OCI-LY7 (cell line): Measurements from ENCODE around the gene FMN1. TPM values are rescaled to one million over a fixed set of nuclear protein-coding genes. Genes with fewer than 3 reads are reported as not detected.

Source experiments
- BruUV-seq: library from RNA; stranded (reverse); fragments of 400-500 nt; replicated peaks from 2 replicates; lab custom pipeline; 2021; lab: Mats Ljungman, UMichigan
- CTCF ChIA-PET: fragments of 300-600 bp; sonication (Branson Sonifier 250); formaldehyde crosslinking; loops from one replicate; lab custom pipeline; 2022; ENCODE audit warnings: antibody characterized with exemption; ENCODE audit not compliant: unreplicated experiment; lab: Charles Lee
- POLR2A ChIA-PET: fragments of 300-600 bp; sonication (Branson Sonifier 250); formaldehyde crosslinking; loops from one replicate; lab custom pipeline; 2022; ENCODE audit warnings: antibody characterized with exemption; lab: Charles Lee
- DNase-seq: peaks from one replicate; pipeline ENCODE4 v3.0.0-alpha.2; 2015; ENCODE audit warnings: low spot score
- H2AFZ ChIP-seq: fragments of 200-600 bp; sonication (generic), shearing (Covaris generic); 2 replicates; pipeline ENCODE4 v1.6.1; 2014; ENCODE audit warnings: mild to moderate bottlenecking, antibody characterized with exemption, low read length, moderate library complexity
- H3K27ac ChIP-seq: fragments of 200-600 bp; sonication (generic); 2 replicates; pipeline ENCODE4 v1.5.1; 2014; ENCODE audit warnings: mixed run types, low read depth, mild to moderate bottlenecking, moderate library complexity, low read length, inconsistent platforms; ENCODE audit not compliant: poor library complexity, severe bottlenecking
- H3K36me3 ChIP-seq: fragments of 200-600 bp; sonication (generic); 2 replicates; pipeline ENCODE4 v1.6.1; 2014; ENCODE audit warnings: mild to moderate bottlenecking, antibody characterized with exemption, low read length, moderate library complexity, mixed read lengths; ENCODE audit not compliant: insufficient read depth
- H3K4me1 ChIP-seq: fragments of 200-600 bp; sonication (generic); 2 replicates; pipeline ENCODE4 v1.5.1; 2014; ENCODE audit warnings: mild to moderate bottlenecking, low read length; ENCODE audit not compliant: insufficient read depth, poor library complexity, severe bottlenecking
- H3K4me2 ChIP-seq: fragments of 200-600 bp; sonication (generic); 2 replicates; pipeline ENCODE4 v1.6.1; 2014; ENCODE audit warnings: mild to moderate bottlenecking, low read length
- H3K4me3 ChIP-seq: fragments of 200-600 bp; sonication (generic); 2 replicates; pipeline ENCODE4 v1.5.1; 2014; ENCODE audit warnings: mild to moderate bottlenecking, low read depth, low read length; ENCODE audit not compliant: poor library complexity, severe bottlenecking
- H3K79me2 ChIP-seq: fragments of 200-600 bp; sonication (generic); 2 replicates; pipeline ENCODE4 v1.6.1; 2016; ENCODE audit warnings: low read depth, mild to moderate bottlenecking, low read length, moderate library complexity, mixed read lengths; ENCODE audit not compliant: insufficient read depth
- H3K9me2 ChIP-seq: fragments of 200-600 bp; sonication (generic); 2 replicates; pipeline ENCODE4 v1.6.1; 2016; ENCODE audit warnings: mild to moderate bottlenecking, low read length, mixed read lengths; ENCODE audit not compliant: insufficient read depth
- H3K9me3 ChIP-seq: fragments of 200-600 bp; sonication (generic); 2 replicates; pipeline ENCODE4 v1.6.1; 2014; ENCODE audit warnings: mild to moderate bottlenecking, mixed run types, low read length, mixed read lengths
- H4K20me1 ChIP-seq: fragments of 200-600 bp; sonication (generic); 2 replicates; pipeline ENCODE4 v1.6.1; 2014; ENCODE audit warnings: mild to moderate bottlenecking, antibody characterized with exemption, low read length, moderate library complexity, mixed read lengths; ENCODE audit not compliant: insufficient read depth
- EZH2phosphoT487 ChIP-seq: fragments of 200-600 bp; sonication (generic); IDR thresholded peaks from 2 replicates; pipeline ENCODE4 v1.6.1; 2018; ENCODE audit warnings: low read depth, borderline replicate concordance, mild to moderate bottlenecking, mixed run types, antibody characterized with exemption, low read length, moderate library complexity, mixed read lengths
- intact Hi-C: fragments of 100-400 bp; cut with micrococcal nuclease; formaldehyde crosslinking; loops from one replicate; pipeline ENCODE4 v1.10.0; 2022; ENCODE audit not compliant: unreplicated experiment
- total RNA-seq, 2 experiments: library from RNA; depleted of rRNA in 1 of 2; stranded (reverse); fragments of >200 nt in 1 of 2; shearing (Covaris generic) in 1 of 2; gene quantifications; 2 replicates each; pipeline ENCODE4 v1.2.3, GENCODE V29; 2014 to 2022
- TF ChIP-seq, protein P1 (sequence below): fragments of 200-600 bp; sonication (generic); conservative IDR thresholded peaks from 2 replicates; pipeline ENCODE4 v1.5.1; 2014; ENCODE audit warnings: mild to moderate bottlenecking, antibody characterized with exemption, low read length, moderate library complexity, mixed read lengths

FMN1 gene
- total RNA-seq, 2 experiments from 2014 or later: 3.2 to 4.2 TPM

DNA sequence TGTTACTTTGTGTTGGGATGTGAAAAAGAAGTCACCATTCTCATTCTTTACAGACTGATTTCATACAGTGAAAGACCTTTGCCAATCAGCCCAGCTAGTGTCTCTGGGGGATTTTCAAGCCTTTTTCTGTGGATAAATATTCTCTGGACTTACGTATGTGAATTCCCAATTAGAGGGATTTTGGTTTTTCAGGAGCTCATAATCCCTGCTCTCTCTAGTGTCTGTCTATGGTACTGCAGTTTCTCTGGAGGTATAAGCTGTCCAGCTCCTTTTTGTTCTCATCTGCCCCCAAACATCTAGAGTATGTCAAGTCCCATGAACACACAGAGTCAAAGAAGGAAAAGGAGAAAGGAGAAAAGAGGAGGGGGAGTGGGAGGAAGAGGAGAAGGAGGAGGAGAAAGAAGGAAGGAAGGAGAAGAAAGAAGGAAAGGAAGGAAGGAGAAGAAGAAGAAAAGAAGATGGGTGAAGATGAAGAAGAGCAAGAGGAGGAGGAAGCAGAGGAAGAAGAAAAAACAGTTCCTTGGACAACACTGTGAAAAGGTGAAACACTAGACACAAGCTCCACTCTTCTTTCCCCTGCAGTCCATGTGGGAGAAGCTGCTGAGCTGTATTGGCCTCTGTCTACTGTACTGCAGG, 258.1 kb downstream of the FMN1 start:
- Histone ChIP-seq H3K4me3 (no peak overlapping the region), H3K27ac (no peak overlapping the region), H3K36me3 (no peaks in the 10 kb centered on the region), H3K9me2 (no peaks in the 10 kb centered on the region), H3K4me1 (no peaks in the 10 kb centered on the region), H4K20me1 (no peaks in the 10 kb centered on the region), H3K79me2 (no peaks in the 10 kb centered on the region), H3K9me3 (peaks cover 2% of the 10 kb centered on the region; the same call in 1 of the 2 replicates), H3K4me2 (no peak overlapping the region), H2AFZ (no peak overlapping the region)
- TF ChIP-seq, protein P1, sequence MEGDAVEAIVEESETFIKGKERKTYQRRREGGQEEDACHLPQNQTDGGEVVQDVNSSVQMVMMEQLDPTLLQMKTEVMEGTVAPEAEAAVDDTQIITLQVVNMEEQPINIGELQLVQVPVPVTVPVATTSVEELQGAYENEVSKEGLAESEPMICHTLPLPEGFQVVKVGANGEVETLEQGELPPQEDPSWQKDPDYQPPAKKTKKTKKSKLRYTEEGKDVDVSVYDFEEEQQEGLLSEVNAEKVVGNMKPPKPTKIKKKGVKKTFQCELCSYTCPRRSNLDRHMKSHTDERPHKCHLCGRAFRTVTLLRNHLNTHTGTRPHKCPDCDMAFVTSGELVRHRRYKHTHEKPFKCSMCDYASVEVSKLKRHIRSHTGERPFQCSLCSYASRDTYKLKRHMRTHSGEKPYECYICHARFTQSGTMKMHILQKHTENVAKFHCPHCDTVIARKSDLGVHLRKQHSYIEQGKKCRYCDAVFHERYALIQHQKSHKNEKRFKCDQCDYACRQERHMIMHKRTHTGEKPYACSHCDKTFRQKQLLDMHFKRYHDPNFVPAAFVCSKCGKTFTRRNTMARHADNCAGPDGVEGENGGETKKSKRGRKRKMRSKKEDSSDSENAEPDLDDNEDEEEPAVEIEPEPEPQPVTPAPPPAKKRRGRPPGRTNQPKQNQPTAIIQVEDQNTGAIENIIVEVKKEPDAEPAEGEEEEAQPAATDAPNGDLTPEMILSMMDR: peak; percentile 83
- TF ChIP-seq EZH2phosphoT487: no peak
- peak; percentile 34 for DNase-seq
- intact Hi-C loops: loop anchor here (5.0 kb wide), 1 partner anchor 89 kb away; no protein-coding TSS in a partner anchor
- BruUV-seq: no TSS peak
- ChIA-PET CTCF (interaction anchor here (1.1 kb wide), 1 partner anchor 92 kb away, joined by 4 read pairs; no protein-coding TSS in a partner anchor), POLR2A (interaction anchor here (0.9 to 1.2 kb wide), 5 partner anchors 8 to 34 kb away, joined by 3 read pairs; no protein-coding TSS in a partner anchor)

DNA sequence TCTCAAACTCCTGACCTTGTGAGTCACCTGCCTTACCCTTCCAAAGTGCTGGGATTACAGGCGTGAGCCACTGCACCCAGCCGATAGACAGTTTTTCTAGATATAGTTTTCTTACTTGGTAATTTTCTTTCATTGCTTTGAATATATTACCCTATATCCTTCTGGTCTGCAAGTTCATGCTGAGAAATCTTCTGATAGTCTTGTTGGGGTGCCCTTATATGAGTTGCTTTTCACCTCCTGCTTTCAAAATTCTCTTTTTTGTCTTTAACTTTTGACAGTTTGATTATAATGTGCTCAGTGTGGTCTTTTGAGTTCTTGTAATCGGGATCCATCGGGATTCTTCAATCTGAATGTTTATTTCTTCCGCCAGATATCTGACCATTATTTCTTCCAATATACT, 259.4 kb downstream of the FMN1 start:
- no peaks in the 10 kb centered on the region for H3K9me2 ChIP-seq
- H3K4me3 ChIP-seq: no peak overlapping the region
- H3K27ac ChIP-seq: no peak overlapping the region
- H4K20me1 ChIP-seq: no peaks in the 10 kb centered on the region
- H3K36me3 ChIP-seq: no peaks in the 10 kb centered on the region
- no peak overlapping the region for H2AFZ ChIP-seq
- H3K4me1 ChIP-seq: no peaks in the 10 kb centered on the region
- no peak for DNase-seq
- ChIA-PET POLR2A (interaction anchor here (0.7 kb wide), 1 partner anchor 17 kb away, joined by 4 read pairs; no protein-coding TSS in a partner anchor), CTCF (no interaction called here)
- intact Hi-C loops: loop anchor here (5.0 kb wide), 1 partner anchor 88 kb away; no protein-coding TSS in a partner anchor
- peaks cover 10% of the 10 kb centered on the region; the same call in 1 of the 2 replicates for H3K9me3 ChIP-seq
- BruUV-seq: no TSS peak
- H3K4me2 ChIP-seq: no peak overlapping the region
- H3K79me2 ChIP-seq: no peaks in the 10 kb centered on the region
- TF ChIP-seq EZH2phosphoT487: no peak
- TF ChIP-seq, protein P1: no peak

DNA sequence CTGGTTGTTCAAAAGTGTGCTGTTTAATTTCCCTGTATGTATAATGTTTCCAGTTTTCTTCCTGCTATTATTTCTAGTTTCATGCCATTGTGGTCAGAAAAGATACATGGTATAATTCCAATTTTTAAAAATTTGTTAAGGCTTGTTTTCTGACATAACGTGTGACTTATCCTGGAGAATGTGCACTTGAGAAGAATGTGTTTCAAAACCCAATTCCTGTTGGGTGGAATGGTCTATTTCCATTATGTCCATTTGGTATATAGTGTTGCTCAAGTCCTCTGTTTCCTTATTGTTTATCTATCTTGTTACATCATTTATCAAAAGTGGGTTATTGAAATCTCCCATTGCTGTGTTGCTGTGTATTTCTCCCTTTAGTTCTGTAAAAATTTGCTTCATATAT, 261.3 kb downstream of the FMN1 start:
- no peak overlapping the region for H3K4me3 ChIP-seq
- no peak overlapping the region for H3K4me2 ChIP-seq
- no peak for DNase-seq
- no peak for TF ChIP-seq EZH2phosphoT487
- TF ChIP-seq, protein P1: no peak
- 0 out of 2 replicates have a peak overlapping the region, but pooled peaks have one; percentile 32 for H2AFZ ChIP-seq
- POLR2A ChIA-PET: interaction anchor here (1.1 kb wide), 1 partner anchor 46 kb away, joined by 3 read pairs; no protein-coding TSS in a partner anchor
- H4K20me1 ChIP-seq: no peaks in the 10 kb centered on the region
- CTCF ChIA-PET: no interaction called here
- H3K9me3 ChIP-seq: peaks cover 10% of the 10 kb centered on the region; the same call in 1 of the 2 replicates
- no peaks in the 10 kb centered on the region for H3K9me2 ChIP-seq
- H3K4me1 ChIP-seq: no peaks in the 10 kb centered on the region
- H3K36me3 ChIP-seq: no peaks in the 10 kb centered on the region
- intact Hi-C loops: no loop called here
- no peaks in the 10 kb centered on the region for H3K79me2 ChIP-seq
- H3K27ac ChIP-seq: no peak overlapping the region
- BruUV-seq: no TSS peak
